T-helper 1 cell treated with Interleukin-12 subunit alpha and Interleukin-12 subunit beta and Interleukin-4 antibody, amounts not matched to agents 30 μg/mL and 1 μg/mL, for 36 hours (primary cell): ENCODE data around the gene TFDP2.

Experiments
- H3K27ac Mint-ChIP-seq: one replicate; pipeline ENCODE4 v1.8.0; 2021; ENCODE audit warnings: mild to moderate bottlenecking, mixed read lengths
- H3K27me3 Mint-ChIP-seq: one replicate; pipeline ENCODE4 v1.8.0; 2021; ENCODE audit warnings: low read depth, mixed read lengths
- H3K36me3 Mint-ChIP-seq: one replicate; pipeline ENCODE4 v1.8.0; 2021; ENCODE audit warnings: low read depth, mixed read lengths
- H3K4me1 Mint-ChIP-seq: one replicate; pipeline ENCODE4 v1.8.0; 2021; ENCODE audit warnings: low read depth, mixed read lengths
- H3K4me3 Mint-ChIP-seq: one replicate; pipeline ENCODE4 v1.8.0; 2021; ENCODE audit warnings: mild to moderate bottlenecking, moderate library complexity, mixed read lengths
- H3K9me3 Mint-ChIP-seq: one replicate; pipeline ENCODE4 v1.8.0; 2021; ENCODE audit warnings: mixed read lengths

TFDP2 gene

GRCh38 chr3:142065932-142066331 is 83.4 kb downstream of the TFDP2 start:
- H3K36me3 Mint-ChIP-seq = no peaks in the 10 kb centered on the region
- H3K27me3 Mint-ChIP-seq = no peaks in the 10 kb centered on the region
- no peak overlapping the region for H3K4me3 Mint-ChIP-seq
- H3K4me1 Mint-ChIP-seq = no peaks in the 10 kb centered on the region
- no peak overlapping the region for H3K27ac Mint-ChIP-seq
- no peaks in the 10 kb centered on the region for H3K9me3 Mint-ChIP-seq

- H3K4me3 Mint-ChIP-seq = no peak overlapping the region
- H3K9me3 Mint-ChIP-seq = no peaks in the 10 kb centered on the region
- H3K36me3 Mint-ChIP-seq = no peaks in the 10 kb centered on the region
- H3K27me3 Mint-ChIP-seq = no peaks in the 10 kb centered on the region
- no peak overlapping the region for H3K27ac Mint-ChIP-seq
- H3K4me1 Mint-ChIP-seq = no peaks in the 10 kb centered on the region
Observed at GRCh38 chr3:142065344-142065743, 84.0 kb downstream of the TFDP2 start.

GRCh38 chr3:142064454-142064853 is 84.9 kb downstream of the TFDP2 start:
- H3K27me3 Mint-ChIP-seq = no peaks in the 10 kb centered on the region
- H3K4me3 Mint-ChIP-seq = no peak overlapping the region
- H3K36me3 Mint-ChIP-seq = no peaks in the 10 kb centered on the region
- H3K27ac Mint-ChIP-seq = no peak overlapping the region
- no peaks in the 10 kb centered on the region for H3K9me3 Mint-ChIP-seq
- no peaks in the 10 kb centered on the region for H3K4me1 Mint-ChIP-seq

GRCh38 chr3:142057331-142057725 is 92.0 kb downstream of the TFDP2 start:
- Mint-ChIP-seq H3K4me3 (no peak overlapping the region), H3K27me3 (no peaks in the 10 kb centered on the region), H3K36me3 (peaks cover 2% of the 10 kb centered on the region), H3K4me1 (no peaks in the 10 kb centered on the region), H3K9me3 (peaks cover 9% of the 10 kb centered on the region), H3K27ac (no peak overlapping the region)

- Mint-ChIP-seq H3K27me3 (no peaks in the 10 kb centered on the region), H3K4me3 (no peak overlapping the region), H3K4me1 (no peaks in the 10 kb centered on the region), H3K36me3 (peaks cover 2% of the 10 kb centered on the region), H3K9me3 (peaks cover 9% of the 10 kb centered on the region), H3K27ac (no peak overlapping the region)
Observed at GRCh38 chr3:142056656-142057330, 92.6 kb downstream of the TFDP2 start.

- H3K4me3 Mint-ChIP-seq = no peak overlapping the region
- peaks cover 9% of the 10 kb centered on the region for H3K9me3 Mint-ChIP-seq
- H3K27ac Mint-ChIP-seq = no peak overlapping the region
Observed at GRCh38 chr3:142053835-142054234, 95.5 kb downstream of the TFDP2 start.

GRCh38 chr3:142053244-142053643 is 96.1 kb downstream of the TFDP2 start:
- no peak overlapping the region for H3K4me3 Mint-ChIP-seq
- H3K36me3 Mint-ChIP-seq = peaks cover 2% of the 10 kb centered on the region
- no peaks in the 10 kb centered on the region for H3K4me1 Mint-ChIP-seq
- no peaks in the 10 kb centered on the region for H3K27me3 Mint-ChIP-seq
- H3K9me3 Mint-ChIP-seq = peaks cover 9% of the 10 kb centered on the region
- no peak overlapping the region for H3K27ac Mint-ChIP-seq

More at GRCh38 chr3:142053835-142054234, 95.5 kb downstream of the TFDP2 start:
- H3K36me3 Mint-ChIP-seq = peaks cover 2% of the 10 kb centered on the region
- H3K27me3 Mint-ChIP-seq = no peaks in the 10 kb centered on the region
- H3K4me1 Mint-ChIP-seq = no peaks in the 10 kb centered on the region

- peaks cover 2% of the 10 kb centered on the region for H3K36me3 Mint-ChIP-seq
- H3K4me1 Mint-ChIP-seq = no peaks in the 10 kb centered on the region
- H3K27me3 Mint-ChIP-seq = no peaks in the 10 kb centered on the region
- H3K9me3 Mint-ChIP-seq = peaks cover 9% of the 10 kb centered on the region
- H3K27ac Mint-ChIP-seq = no peak overlapping the region
- no peak overlapping the region for H3K4me3 Mint-ChIP-seq
Observed at GRCh38 chr3:142051351-142051750, 98.0 kb downstream of the TFDP2 start.

GRCh38 chr3:142047021-142047369 is 102.3 kb downstream of the TFDP2 start:
- no peak overlapping the region for H3K4me3 Mint-ChIP-seq
- H3K27ac Mint-ChIP-seq = no peak overlapping the region
- no peaks in the 10 kb centered on the region for H3K27me3 Mint-ChIP-seq
- H3K4me1 Mint-ChIP-seq = no peaks in the 10 kb centered on the region
- no peaks in the 10 kb centered on the region for H3K9me3 Mint-ChIP-seq
- H3K36me3 Mint-ChIP-seq = no peaks in the 10 kb centered on the region

- no peaks in the 10 kb centered on the region for H3K4me1 Mint-ChIP-seq
- H3K27ac Mint-ChIP-seq = no peak overlapping the region
- no peaks in the 10 kb centered on the region for H3K27me3 Mint-ChIP-seq
- no peaks in the 10 kb centered on the region for H3K36me3 Mint-ChIP-seq
- H3K4me3 Mint-ChIP-seq = no peak overlapping the region
- H3K9me3 Mint-ChIP-seq = no peaks in the 10 kb centered on the region
Observed at GRCh38 chr3:142046320-142047020, 102.9 kb downstream of the TFDP2 start.

GRCh38 chr3:142040941-142041491 is 108.3 kb downstream of the TFDP2 start:
- no peaks in the 10 kb centered on the region for H3K9me3 Mint-ChIP-seq
- H3K4me1 Mint-ChIP-seq = peaks cover 1% of the 10 kb centered on the region
- no peak overlapping the region for H3K27ac Mint-ChIP-seq
- no peaks in the 10 kb centered on the region for H3K36me3 Mint-ChIP-seq
- H3K27me3 Mint-ChIP-seq = no peaks in the 10 kb centered on the region
- no peak overlapping the region for H3K4me3 Mint-ChIP-seq

- Mint-ChIP-seq H3K27ac (no peak overlapping the region), H3K9me3 (peaks cover 4% of the 10 kb centered on the region), H3K4me1 (peaks cover 4% of the 10 kb centered on the region), H3K4me3 (no peak overlapping the region), H3K27me3 (no peaks in the 10 kb centered on the region), H3K36me3 (no peaks in the 10 kb centered on the region)
Observed at GRCh38 chr3:142035308-142035922, 113.9 kb downstream of the TFDP2 start.

- Mint-ChIP-seq H3K9me3 (peaks cover 4% of the 10 kb centered on the region), H3K4me1 (peaks cover 8% of the 10 kb centered on the region), H3K4me3 (no peak overlapping the region), H3K27me3 (no peaks in the 10 kb centered on the region), H3K36me3 (no peaks in the 10 kb centered on the region), H3K27ac (no peak overlapping the region)
Observed at GRCh38 chr3:142033292-142033691, 116.1 kb downstream of the TFDP2 start.

- Mint-ChIP-seq H3K27ac (no peak overlapping the region), H3K9me3 (peaks cover 4% of the 10 kb centered on the region), H3K27me3 (no peaks in the 10 kb centered on the region), H3K4me1 (peaks cover 17% of the 10 kb centered on the region), H3K36me3 (no peaks in the 10 kb centered on the region), H3K4me3 (no peak overlapping the region)
Observed at GRCh38 chr3:142031575-142031974, 117.8 kb downstream of the TFDP2 start.

GRCh38 chr3:142029791-142030190 is 119.6 kb downstream of the TFDP2 start:
- Mint-ChIP-seq H3K9me3 (peaks cover 4% of the 10 kb centered on the region), H3K4me3 (no peak overlapping the region), H3K36me3 (no peaks in the 10 kb centered on the region), H3K27me3 (no peaks in the 10 kb centered on the region), H3K27ac (no peak overlapping the region), H3K4me1 (peaks cover 17% of the 10 kb centered on the region)
